NCI-H1092 (cell line): ENCODE data around the gene PTH1R.

Experiments
- DNase-seq: peaks from one replicate; lab custom pipeline; 2025; lab: John Stamatoyannopoulos, UW

Gene PTH1R

GRCh38 chr3:46930166-46930944 lies 52.8 kb downstream of the PTH1R start:
- no peak for DNase-seq

DNA sequence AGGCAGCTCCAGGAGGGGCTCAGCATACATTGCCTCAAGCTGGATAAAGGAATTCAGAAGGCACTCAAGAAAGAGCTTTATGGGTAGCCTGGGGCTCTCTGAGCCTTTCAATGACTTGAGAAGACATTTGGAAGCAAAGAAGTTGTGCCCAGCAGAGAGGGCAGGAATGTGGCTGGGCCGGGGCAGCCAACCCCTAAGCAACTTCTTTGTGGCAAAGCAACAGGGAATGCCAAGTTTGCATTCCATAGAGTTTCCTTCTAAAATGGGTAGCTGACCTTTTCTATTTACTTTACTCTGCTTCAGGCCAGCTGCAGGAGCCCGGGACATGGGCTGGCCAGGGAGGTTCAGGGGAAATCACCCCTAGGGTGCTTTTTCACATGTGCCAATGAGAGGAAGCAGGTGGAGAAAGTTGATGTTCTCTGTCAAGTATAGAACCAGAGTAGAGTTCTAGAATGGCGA lies 53.5 kb downstream of the PTH1R start:
- DNase-seq: no peak

DNA sequence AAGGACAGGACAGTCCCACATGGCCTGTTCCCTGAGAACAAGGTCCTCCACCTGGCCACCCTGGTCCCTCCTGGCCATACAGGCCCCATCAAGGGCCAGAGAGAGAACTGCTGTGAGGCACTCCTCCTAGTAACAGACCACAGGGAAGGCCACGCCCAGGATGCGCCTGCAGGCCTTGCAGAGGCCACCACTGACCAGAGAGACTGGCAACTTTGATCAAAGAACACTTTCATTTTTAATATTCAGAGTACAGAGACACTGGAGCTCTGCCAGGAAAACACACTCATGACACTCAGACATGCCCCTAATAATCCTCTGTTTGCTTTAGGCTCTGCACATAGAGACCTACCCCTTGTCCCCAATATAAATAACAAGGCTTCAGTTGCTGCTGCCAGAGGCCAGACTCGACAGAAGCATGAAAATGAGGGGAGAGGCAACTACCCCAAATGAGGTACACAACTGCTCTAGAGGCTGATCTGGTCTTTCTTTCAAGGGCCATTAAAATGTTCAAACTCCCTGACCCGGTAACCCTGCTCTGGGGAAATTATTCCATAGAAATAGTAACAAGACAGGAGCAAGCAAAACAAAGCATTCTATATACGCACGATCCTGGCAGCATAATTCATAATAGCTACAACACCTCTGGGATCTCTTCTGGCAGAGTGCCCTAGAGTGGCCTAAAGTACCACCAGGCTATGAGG lies 54.3 kb downstream of the PTH1R start:
- no peak for DNase-seq

- DNase-seq: no peak
These were observed 55.1 kb downstream of the PTH1R start for GRCh38 chr3:46932455-46933225.

DNA sequence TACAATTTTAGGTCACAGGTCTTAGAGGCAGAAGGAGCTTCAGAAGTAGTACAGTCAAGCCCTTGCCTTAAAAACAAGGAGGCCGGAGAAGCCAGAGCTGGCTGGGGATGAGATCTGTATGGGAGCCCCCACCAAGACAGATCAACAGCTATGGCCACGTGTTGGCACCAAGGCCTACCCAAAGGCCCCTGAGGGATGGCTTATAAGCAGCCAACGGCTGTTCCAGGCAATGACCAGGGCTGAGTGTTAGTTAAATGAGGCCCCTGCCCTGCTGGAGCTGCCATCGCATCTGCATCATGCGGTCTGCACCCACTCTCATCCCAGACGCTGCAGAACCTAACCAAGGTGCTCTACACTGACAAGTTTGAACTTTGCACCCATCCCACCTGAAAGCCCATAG lies 55.7 kb downstream of the PTH1R start:
- DNase-seq: no peak

- peak; percentile 28 for DNase-seq
These were observed 56.6 kb downstream of the PTH1R start for GRCh38 chr3:46934072-46934471.

DNA sequence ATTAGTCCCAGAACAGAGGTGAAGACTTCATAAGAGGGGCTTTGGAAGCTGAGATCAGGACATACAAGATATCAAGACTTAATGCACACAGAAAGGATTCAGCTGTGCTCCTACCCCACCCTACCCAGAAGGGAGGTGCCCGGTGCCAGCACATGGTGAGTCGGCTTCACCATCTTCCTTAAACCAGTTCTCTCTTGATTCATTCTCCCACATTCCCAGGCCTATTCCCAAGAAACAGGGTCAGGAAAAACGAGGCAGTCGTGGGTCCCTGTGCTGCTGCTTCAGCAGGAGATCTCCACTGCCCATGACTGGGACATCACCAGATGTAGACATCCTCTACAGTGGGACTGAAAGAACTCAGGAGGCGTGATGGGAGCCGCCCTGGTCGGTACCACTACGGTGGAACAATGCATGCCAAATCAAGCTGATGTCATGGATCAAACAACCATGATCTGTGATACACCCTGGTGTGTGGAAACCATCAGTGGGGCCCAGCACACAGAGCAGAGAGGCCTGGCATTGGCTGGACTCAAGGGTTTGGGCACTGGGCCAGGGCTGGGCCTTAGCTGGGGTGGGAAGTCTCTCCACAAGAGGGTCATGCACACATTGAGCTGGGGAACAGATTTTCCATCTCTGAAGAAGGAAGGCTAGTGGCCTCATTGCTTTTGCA lies 57.1 kb downstream of the PTH1R start:
- peak; percentile 54 for DNase-seq

GRCh38 chr3:46935168-46935858 lies 57.8 kb downstream of the PTH1R start:
- DNase-seq: no peak

GRCh38 chr3:46935989-46936558 lies 58.6 kb downstream of the PTH1R start:
- no peak for DNase-seq

GRCh38 chr3:46936733-46937250 lies 59.3 kb downstream of the PTH1R start:
- DNase-seq: no peak

DNA sequence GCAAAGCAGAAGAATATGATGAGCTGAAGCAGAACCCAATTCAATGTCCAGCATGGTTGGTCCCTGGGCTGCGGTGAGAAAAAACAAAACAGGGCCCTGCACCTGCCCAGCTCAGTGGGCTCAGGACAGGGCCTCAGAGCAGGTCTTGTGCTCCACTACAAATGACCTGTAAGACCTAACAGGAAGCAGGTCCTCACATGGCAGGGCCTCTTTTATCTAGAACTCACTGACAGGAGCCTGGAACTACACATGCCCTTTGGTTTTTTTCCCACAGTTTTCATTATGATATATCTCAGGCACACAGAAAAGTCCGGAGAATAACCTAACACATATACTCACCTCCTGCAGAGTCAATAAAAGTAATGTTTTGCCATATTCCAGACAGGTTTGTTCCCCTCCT lies 60.6 kb downstream of the PTH1R start:
- DNase-seq: no peak

DNA sequence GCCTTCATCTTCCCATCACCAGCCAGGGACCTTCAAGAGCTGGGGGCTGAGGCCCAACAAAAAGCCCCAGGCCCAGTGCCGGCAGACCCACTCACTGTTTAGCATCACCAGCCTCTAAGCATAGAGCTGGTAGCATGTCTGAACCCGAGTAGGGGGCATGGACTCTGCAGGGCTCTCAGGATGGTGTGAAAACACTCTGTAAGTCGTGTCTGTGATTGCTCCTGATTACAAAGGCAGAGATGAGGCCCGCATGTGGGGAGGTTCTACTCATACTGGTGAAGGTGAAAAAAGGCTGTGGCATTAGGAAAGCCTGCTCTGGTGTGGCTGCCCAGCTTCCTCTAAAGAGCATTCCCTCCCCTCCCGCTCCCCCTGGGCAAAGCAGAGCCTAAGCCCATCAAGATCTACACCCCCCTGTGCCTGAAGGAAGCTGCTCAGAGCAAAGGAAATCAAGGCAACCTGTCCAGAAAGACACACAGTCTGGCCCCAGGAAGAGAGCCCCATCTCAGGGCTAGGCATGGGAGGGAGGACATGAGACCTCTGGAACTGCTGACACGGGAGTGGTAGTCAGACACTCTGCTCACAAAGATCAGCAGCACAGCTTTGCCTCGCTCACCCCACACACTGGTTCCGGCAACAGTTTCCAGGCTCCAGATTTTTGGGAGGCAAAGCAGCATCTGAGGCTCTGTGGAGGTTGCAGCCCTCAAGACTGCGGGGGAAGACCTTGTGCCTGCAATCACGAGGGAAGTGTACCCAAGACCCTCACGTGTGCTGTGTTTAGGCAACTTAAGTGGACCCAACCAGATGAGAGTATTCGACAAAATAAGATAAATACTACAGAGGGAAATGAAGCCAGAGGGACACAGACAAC lies 62.3 kb downstream of the PTH1R start:
- DNase-seq: no peak

GRCh38 chr3:46942076-46942475 lies 64.6 kb downstream of the PTH1R start:
- no peak for DNase-seq

GRCh38 chr3:46942481-46943236 lies 65.1 kb downstream of the PTH1R start:
- DNase-seq: no peak

GRCh38 chr3:46943237-46944187 lies 66.0 kb downstream of the PTH1R start:
- DNase-seq: no peak

- no peak for DNase-seq
These were observed 66.7 kb downstream of the PTH1R start for GRCh38 chr3:46944191-46944590.

DNA sequence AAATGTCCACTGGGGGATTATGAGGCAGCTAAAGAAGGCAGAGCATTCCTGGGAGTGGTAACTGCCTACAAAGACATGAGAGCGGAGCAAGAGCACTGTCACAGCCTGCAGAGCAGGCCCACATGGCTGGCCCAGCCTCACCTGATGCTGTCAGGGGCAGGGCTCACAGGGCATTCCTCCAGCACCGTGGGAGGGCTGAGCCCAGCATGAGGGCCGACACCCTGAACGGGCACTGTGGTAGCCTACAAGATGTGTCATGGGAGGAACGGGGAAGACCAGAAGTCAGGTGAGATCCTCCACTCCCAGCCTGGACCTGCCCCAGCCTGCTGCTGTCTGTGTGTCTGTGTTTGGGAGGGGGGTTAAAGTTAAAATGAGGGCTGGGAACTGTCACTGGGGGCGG lies 68.9 kb downstream of the PTH1R start:
- no peak for DNase-seq
